ENCODE measurements around the gene FRMPD1.

GRCh38 chr9:37632479-37632878, 18.3 kb upstream of the FRMPD1 start:
- TF ChIP-seq POLR2AphosphoS5 (IDR thresholded peaks at IDR 0.05; ENCODE audit: low read depth, low read length), result no peak
- no peak for TF ChIP-seq POLR2A (IDR thresholded peaks at IDR 0.05; ENCODE audit: low read depth, low read length)

Measured in GM12892 (cell line).